NCI-H226 (cell line): ENCODE results near the gene NUP62.

Experiments used
- DNase-seq: peaks from one replicate; pipeline ENCODE4 v3.0.0-alpha.2; 2015

The NUP62 gene

GRCh38 chr19:49924004-49924880 lies 5.1 kb downstream of the NUP62 start:
- DNase-seq = no peak

DNA sequence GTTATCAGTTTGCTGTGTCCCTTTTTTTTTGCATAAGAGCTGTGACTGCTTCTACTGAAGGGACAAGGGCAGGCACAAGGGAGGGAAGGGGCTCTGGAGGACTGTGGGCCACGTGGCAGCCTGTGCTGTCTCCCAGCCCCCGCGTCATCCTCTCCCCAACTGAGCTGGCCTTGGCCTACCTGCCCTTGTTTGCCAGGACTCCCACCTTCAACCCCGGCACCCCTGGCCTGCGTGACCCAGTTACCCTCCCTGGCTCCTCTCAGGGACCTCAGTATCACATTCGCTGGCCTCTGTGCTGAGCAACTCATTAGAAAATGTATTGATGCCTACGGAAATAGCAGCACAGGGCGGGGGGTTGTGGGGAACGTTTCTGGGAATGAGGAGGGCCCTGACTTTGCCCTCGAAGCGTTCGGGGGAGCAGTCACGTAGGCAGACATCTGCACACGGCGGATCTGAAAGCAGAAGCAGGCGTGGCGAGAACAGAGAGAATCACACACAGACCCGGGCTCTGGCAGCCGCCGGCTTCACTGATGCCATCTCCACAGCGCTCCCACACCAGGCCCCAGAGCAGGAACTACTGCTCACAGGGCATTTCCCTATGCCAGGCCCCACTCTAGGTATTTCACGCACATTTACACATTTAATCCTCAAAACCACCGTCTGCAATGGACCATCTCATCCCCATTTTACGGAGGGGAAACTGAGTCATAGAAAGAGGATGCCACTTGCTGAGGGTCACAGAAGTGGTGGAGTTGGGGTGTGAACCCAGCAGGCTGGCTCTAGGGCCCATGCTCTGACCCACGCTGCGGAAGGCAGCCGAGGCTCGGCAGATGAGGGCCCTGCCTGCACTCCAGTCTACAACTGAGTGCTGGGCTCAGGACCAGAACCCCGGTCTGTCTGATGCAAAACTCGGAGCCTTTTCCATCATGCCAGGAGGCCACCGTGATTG lies 6.0 kb downstream of the NUP62 start:
- DNase-seq = no peak

- no peak for DNase-seq
Observed at GRCh38 chr19:49921871-49922795, 7.2 kb downstream of the NUP62 start.

DNA sequence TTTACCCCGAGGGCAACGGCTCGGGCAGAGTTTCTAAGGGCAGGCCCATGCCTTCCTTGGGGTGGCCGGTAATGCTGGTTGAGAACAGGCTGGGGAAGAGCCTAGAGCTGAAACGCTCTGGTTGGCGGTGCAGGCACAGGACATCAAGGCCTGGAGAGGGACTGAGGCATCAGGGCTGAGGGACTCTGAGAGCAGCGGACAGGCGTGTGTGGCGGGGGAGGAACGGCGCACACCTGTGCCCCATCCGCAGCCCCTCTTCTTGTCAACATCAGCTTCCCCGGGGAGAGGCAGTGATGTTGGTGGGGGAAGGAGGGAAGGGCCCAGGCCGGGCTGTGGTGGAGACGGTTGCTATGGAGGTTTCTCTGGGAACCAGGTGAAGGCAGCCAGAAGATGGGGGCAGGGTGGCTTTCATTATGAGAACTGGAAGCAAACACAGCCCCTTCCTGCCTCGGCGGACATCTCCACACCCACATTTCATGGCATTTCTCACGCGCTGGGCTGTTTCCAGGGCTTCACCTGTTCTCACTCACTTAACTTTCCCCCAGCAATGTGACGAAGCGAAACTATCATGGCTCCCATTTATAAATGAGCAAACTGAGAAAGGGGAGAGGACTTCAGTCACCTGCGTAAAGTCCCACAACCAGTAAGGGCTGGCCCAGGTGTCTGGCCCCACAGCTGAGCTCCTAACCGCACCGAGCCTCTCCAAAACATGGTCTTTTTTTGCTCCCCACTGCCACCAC lies 8.5 kb downstream of the NUP62 start:
- DNase-seq = no peak

GRCh38 chr19:49918089-49918488 lies 11.2 kb downstream of the NUP62 start:
- no peak for DNase-seq

- DNase-seq = no peak
Observed at GRCh38 chr19:49916839-49917733, 12.2 kb downstream of the NUP62 start.

- DNase-seq = no peak
Observed at GRCh38 chr19:49915271-49915670, 14.0 kb downstream of the NUP62 start.

- no peak for DNase-seq
Observed at GRCh38 chr19:49913720-49914119, 15.6 kb downstream of the NUP62 start.

GRCh38 chr19:49912965-49913685 lies 16.2 kb downstream of the NUP62 start:
- no peak for DNase-seq

DNA sequence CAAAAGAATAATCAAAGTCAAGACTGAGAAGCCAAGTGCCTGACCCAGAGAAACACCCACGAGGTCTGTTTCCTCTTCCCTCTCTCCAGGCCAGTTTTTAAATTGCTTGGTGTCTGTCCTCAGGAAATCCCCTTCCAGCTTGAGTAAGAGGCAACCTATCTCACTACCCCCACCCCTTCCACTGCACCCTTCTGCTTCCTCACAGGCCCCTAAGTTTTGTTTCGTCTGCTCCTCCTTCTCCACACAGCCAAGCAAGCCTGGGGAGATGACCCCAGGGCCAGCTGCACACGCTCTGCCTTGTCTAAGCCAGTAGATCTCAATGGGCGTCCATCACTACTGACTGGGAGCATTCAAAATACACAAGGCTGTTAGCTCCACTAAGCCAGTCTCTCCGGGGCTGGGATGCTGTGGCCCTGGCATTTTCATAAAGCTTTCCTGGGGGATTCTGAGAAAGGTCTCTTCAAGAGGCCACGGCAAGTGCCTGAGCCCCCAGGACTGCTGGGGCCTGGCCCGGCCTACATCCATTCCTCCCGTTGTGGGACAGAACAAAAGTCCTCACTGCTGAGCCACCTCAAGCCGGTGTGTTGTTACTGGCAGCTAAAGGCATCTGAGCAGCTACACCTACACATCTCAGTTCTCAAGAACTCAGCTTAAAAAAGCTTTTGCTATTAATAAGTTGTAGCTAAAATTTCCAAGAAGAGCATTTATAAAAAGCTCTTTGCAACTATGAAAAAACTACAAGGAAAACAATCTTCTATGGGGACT lies 17.7 kb downstream of the NUP62 start:
- no peak for DNase-seq

DNA sequence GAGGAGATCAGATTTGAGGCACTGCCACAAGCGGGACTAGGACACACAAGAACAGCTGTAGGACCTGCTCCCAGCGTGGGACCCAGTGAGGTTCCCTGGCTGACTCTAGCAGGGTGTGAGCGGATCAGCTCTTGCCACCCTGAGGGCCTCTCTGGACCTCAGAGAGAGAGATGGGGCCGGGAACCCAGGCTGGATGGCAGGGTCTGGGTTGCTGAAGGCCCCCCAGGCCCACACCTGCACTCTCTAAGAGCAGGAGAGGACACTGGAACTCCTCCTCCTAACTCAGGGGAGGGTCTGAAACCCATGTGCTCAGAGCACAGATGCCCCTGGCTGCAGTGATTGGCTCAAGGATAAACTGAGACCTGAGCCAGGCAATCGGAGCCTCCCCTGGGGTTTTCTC lies 19.1 kb downstream of the NUP62 start:
- no peak for DNase-seq

- DNase-seq = no peak
Observed at GRCh38 chr19:49908480-49909420, 20.6 kb downstream of the NUP62 start.

DNA sequence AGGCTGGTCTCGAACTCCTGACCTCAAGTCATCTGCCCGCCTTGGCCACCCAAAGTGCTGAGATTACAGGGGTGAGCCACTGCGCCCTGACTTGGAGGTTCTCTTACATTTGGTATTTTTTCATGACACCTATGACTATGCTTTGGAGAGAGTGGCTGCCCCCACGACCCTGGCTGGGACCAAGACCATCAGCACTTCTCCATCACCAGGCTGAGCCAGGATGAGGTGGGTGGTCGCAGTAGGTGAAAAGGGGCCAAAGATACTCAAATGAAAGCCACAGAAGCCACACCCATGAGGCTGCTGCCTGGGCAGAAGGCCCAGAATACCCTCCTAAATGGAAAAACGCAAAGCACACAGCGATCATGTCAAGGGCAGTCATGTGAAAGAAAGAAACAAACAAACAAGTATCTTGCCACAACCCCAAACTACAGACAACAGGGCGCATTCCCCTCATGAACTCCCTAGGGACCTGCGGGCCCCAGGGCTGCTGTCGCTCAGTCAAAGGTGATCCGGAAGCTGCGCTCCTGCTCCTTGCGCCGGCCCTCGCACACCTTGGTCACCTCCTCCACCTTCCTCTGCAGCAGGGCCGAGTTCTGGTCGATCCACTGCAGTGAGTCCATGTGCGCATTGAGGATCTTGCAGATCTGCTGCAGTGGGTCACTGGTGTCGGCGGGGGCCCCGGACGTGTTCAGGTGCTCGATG lies 21.4 kb downstream of the NUP62 start:
- DNase-seq = no peak

DNA sequence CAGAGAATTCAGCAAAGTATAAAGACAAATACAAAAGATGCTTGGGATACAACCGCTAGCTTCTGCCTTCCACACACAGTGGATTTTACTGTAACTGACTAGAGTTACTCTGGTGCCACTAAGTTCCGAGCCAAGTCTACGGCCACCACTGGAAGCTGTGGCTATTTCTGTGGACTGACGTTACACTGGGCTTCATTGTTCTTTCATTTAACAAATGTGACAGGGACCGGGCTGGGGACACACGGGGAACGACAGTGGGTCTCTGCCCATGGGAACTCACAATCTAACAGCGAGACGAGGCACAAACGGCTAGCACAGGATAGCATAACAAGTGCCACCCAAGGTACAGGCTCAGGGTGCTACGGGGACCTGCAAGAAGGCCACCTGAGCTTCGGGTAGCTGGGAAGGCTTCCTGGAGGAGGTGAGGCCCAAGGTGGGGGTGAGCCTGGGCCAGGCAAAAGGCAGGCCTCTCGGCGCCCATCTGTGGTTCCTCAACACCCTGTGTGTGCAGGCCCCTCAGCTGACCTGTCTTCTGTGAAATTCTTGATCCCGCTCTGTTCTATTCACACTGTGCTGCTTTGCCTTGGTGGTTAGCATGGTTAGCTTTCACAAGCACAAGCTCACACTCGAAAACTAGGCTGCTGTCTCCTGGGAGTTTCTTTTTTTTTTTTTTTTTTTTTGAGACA lies 22.3 kb downstream of the NUP62 start:
- no peak for DNase-seq

DNA sequence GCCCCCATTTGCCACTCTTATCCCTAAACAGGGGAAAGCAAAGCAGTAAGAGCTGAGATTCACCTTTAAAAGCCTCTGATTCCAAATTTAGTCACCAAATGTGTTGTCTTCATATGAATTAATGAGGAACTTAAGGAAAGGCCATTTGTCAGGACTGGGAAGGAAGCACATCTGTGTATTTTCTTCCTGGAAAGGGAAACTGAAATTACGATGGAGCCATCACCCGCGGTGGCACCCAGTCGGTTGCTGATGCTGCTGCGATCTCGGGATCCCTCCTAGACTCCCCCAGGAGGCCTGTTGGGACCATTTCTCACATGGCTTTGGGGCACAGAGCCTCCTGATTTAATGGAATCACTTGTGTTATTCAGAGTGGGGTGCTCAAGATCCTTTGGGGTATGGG lies 25.2 kb downstream of the NUP62 start:
- DNase-seq = no peak

DNA sequence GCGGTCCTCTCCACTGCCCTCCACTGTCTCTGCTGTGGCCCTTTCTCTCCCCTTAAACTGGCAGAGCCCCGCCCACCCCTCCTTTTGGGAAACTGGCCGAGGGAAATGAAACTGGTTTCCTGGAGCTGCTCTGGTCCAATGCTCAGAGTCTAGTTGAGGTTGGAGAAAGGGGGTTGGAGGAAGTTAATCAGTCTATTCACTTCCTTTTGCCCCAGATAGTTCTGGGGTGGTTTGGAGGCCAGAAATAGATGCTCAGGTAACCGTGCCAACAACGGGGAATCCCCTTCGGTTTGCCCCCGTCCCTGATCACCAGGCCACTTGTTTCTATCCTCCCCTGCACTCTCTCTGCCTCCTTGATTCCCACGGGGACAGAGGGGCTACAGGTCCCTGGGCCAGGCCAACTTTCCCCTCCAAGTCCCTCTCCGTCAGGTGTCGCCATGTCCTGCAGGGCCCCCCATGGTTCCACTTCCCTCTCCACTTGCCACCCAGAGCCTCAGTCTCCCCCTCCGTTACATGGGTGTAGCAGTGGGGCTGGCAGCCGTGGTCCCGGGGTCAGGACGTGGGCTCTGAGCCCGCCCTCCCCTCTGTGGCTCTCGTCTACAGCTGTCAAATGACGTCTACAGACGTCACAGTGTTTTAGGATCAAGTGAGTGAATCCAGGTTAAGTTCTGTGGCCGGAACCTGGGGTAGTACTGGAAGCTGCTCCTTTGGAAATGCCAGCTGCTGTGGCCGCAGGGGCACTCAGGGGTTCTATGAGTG lies 32.3 kb downstream of the NUP62 start, which contains the start of gene IL4I1:
IL4I1 (minus strand) TSS at position 25 of the 759 bp plus-strand sequence. CDS start 727 bp downstream, outside the sequence.
- DNase-seq = peak; percentile 49
